GM10248 (cell line): ENCODE results near the gene MICAL2.

Experiments used
- CTCF ChIA-PET: fragments of 300-600 bp; sonication (Branson Sonifier 250); formaldehyde crosslinking; extraction: SDS; loops from one replicate; lab custom pipeline; 2021; ENCODE audit warnings: antibody characterized with exemption; lab: Yijun Ruan, JAX
- POLR2A ChIA-PET: fragments of 350-650 bp; sonication (Branson Sonifier 250); formaldehyde crosslinking; extraction: SDS; loops from one replicate; lab custom pipeline; 2020; ENCODE audit warnings: antibody characterized with exemption; lab: Yijun Ruan, JAX
- DNase-seq: peaks from one replicate; pipeline ENCODE4 v3.0.0; 2012; ENCODE audit errors: extremely low spot score
- CTCF ChIP-seq: IDR thresholded peaks from 2 replicates; pipeline ENCODE4 v1.5.1; 2012; ENCODE audit warnings: mild to moderate bottlenecking, low read depth; ENCODE audit errors: extremely low read depth, missing control alignments, control extremely low read depth

The MICAL2 gene

GRCh38 chr11:12288931-12289666 lies 178.7 kb downstream of the MICAL2 start:
- peak; percentile 13 for TF ChIP-seq CTCF
- CTCF ChIA-PET: interaction anchor here (0.8 to 20.1 kb wide), 29 partner anchors 7 to 1355 kb away, joined by 3 to 578 read pairs (median 4); no protein-coding TSS in a partner anchor
- POLR2A ChIA-PET: no interaction called here
- peak; percentile 2 for DNase-seq

GRCh38 chr11:12289667-12290476 lies 179.5 kb downstream of the MICAL2 start:
- DNase-seq: peak; percentile 23
- POLR2A ChIA-PET: no interaction called here

GRCh38 chr11:12290477-12290922 lies 180.1 kb downstream of the MICAL2 start:
- ChIA-PET POLR2A (no interaction called here), CTCF (interaction anchor here (0.9 to 20.1 kb wide), 4 partner anchors 8 to 236 kb away, joined by 3 to 578 read pairs (median 24); no protein-coding TSS in a partner anchor)
- TF ChIP-seq CTCF: no peak
- DNase-seq: peak; percentile 8

More at GRCh38 chr11:12289667-12290476, 179.5 kb downstream of the MICAL2 start:
- no peak for TF ChIP-seq CTCF
- CTCF ChIA-PET: interaction anchor here (0.8 to 20.1 kb wide), 24 partner anchors 8 to 1356 kb away, joined by 3 to 578 read pairs (median 6); no protein-coding TSS in a partner anchor

- peak; percentile 8 for DNase-seq
- POLR2A ChIA-PET: no interaction called here
- CTCF ChIA-PET: interaction anchor here (0.9 to 20.1 kb wide), 6 partner anchors 9 to 308 kb away, joined by 3 to 578 read pairs (median 5); no protein-coding TSS in a partner anchor
- TF ChIP-seq CTCF: no peak
These were observed 180.9 kb downstream of the MICAL2 start for GRCh38 chr11:12291313-12291712.

GRCh38 chr11:12291766-12292165 lies 181.4 kb downstream of the MICAL2 start:
- DNase-seq: peak; percentile 4
- TF ChIP-seq CTCF: no peak
- CTCF ChIA-PET: interaction anchor here (0.9 to 20.1 kb wide), 5 partner anchors 9 to 307 kb away, joined by 3 to 578 read pairs (median 4); no protein-coding TSS in a partner anchor
- POLR2A ChIA-PET: no interaction called here

- ChIA-PET POLR2A (no interaction called here), CTCF (interaction anchor here (1.3 to 20.1 kb wide), 4 partner anchors 10 to 239 kb away, joined by 3 to 578 read pairs (median 23); no protein-coding TSS in a partner anchor)
- no peak for TF ChIP-seq CTCF
- DNase-seq: peak; percentile 4
These were observed 182.4 kb downstream of the MICAL2 start for GRCh38 chr11:12292766-12293165.
